GF-D8 (cell line): ENCODE results near the gene ENGASE.
"Not testable (repeated sequence)": the region's sequence is repeated elsewhere in the genome, so short reads cannot be mapped to it uniquely, and the experiment has no call there.

Experiments used
- DNase-seq: peaks from one replicate; lab custom pipeline; 2025; lab: John Stamatoyannopoulos, UW

The ENGASE gene

DNA sequence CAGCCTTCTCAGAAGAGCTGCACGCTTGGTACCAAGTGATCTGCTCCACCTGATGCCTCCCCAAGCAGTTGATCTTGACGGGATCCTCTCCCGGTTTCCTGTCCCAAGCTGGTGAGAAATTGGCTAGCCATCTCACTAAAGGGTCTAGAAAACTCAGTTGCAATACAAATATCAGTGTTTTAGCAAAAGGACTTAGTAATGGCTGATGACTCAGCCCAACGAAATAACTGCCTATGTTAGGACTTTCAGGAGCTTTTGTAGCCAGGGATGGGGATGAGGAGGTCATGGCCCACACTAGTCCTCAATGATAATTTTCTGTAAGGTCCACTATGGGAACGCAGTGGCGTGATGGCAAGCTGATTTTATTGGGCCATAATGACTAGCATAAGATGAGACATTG lies 23.3 kb upstream of the ENGASE start:
- DNase-seq = no peak

- no peak for DNase-seq
Observed at GRCh38 chr17:79052131-79052530, 22.5 kb upstream of the ENGASE start.

- no peak for DNase-seq
Observed at GRCh38 chr17:79053251-79053925, 21.2 kb upstream of the ENGASE start.

GRCh38 chr17:79054200-79054960 lies 20.2 kb upstream of the ENGASE start:
- no peak for DNase-seq

GRCh38 chr17:79055197-79055596 lies 19.4 kb upstream of the ENGASE start:
- no peak for DNase-seq

GRCh38 chr17:79057737-79058385 lies 16.8 kb upstream of the ENGASE start:
- DNase-seq = no peak

- DNase-seq = no peak
Observed at GRCh38 chr17:79062691-79063090, 11.9 kb upstream of the ENGASE start.

- DNase-seq = no peak
Observed at GRCh38 chr17:79064026-79064425, 10.6 kb upstream of the ENGASE start.

- no peak for DNase-seq
Observed at GRCh38 chr17:79065105-79065670, 9.4 kb upstream of the ENGASE start.

DNA sequence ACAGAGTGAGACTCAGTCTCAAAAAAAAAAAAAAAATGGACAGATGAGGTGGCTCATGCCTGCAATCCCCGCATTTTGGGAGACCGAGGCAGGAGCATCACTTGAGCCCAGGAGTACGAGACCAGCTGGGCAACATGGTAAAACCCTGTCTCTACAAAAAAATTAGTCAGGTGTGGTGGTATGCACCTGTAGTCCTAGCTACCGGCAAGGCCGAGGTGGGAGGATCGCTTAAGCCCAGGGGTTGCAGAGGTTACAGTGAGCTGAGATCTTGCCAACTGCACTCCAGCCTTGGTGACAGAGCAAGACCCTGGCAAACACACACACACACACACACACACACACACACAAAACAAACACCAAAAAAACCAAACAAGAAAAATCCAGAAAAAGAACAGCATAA lies 7.7 kb upstream of the ENGASE start:
- DNase-seq = no peak

DNA sequence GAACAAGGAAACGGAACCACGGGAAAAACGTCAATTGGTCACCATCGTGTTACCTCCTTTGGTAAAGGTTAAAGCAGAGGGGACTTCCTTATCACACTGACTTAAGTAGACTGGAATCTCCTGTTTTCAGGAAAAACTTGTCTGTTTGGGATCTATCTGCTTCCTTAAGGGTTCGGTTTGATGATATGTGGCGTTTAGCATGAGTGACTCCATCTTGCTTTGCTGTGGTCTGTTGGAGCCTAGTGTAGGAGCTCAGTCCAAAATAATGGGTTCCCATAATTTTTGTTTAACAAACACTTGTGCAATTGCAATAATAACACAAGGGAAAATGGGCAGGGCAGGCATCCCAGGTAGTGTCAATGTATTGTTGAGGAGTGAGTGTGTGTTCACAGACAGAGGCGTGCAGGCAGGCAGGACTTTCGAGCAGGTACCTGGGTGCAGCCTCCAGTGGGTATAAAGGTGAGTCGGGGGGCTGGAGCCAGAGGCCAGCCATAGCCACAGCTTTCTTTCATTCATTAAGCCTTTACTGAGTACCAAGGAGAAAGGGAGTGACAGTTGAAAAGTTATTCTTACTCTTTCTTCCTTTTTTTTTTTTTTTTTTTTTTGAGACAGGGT lies 4.3 kb upstream of the ENGASE start:
- no peak for DNase-seq

GRCh38 chr17:79071161-79071740 lies 3.4 kb upstream of the ENGASE start:
- no peak for DNase-seq

DNA sequence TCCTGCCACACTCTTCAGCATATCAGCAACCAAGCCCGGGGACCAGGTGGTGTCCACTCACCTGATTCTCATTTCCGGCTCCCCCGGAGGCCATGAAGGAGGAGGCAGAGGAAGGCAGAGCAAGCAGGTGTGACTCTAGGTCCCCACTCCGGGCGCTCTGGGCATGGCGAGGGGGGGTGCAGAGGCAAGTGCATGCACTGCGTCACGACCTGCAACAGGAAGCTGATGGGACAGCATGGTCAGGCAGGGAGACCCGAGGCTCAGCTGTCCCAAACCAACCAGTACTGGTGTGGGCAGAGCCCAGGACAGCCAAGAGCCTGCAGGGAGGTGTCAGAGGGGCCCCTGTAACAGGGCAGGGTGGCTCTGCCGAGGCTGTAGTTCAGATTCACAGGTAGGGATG lies 2.1 kb upstream of the ENGASE start:
- DNase-seq = no peak

- DNase-seq = no peak
Observed at GRCh38 chr17:79073016-79073705, 1.5 kb upstream of the ENGASE start.

- DNase-seq = no peak
Observed at GRCh38 chr17:79073706-79074088, 927 bp upstream of the ENGASE start.

GRCh38 chr17:79074121-79074648 lies 439 bp upstream of the ENGASE start:
- DNase-seq = not testable (repeated sequence)

DNA sequence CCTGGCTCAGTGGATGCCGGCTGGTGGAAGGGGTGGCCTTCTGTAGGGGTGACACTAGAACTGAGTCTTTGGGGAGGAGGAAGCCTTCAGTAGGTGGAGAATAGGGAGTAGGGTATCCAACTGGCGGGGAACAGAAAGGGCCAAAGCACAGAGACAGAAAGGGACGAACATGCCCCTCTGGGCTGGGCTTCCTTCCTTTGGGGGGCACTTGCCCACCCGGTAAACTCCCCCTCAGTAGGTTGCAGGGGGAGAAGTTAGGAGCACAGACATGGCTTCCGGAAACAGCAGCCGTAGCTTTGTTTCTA lies 774 bp downstream of the ENGASE start:
- no peak for DNase-seq

GRCh38 chr17:79075861-79076406 lies 1.3 kb downstream of the ENGASE start:
- no peak for DNase-seq

GRCh38 chr17:79077587-79077986 lies 3.0 kb downstream of the ENGASE start:
- DNase-seq = no peak

GRCh38 chr17:79078476-79079190 lies 4.0 kb downstream of the ENGASE start:
- no peak for DNase-seq
